PFSK-1 (cell line): ENCODE data around the gene VWA5A.

ENCODE experiments used
- FOXP2 ChIP-seq: optimal IDR thresholded peaks from 2 replicates; pipeline ENCODE3; 2011; ENCODE audit warnings: borderline replicate concordance, control low read depth, inconsistent platforms; ENCODE audit not compliant: insufficient read depth; ENCODE audit errors: extremely low read length, extremely low read depth
- POLR2AphosphoS5 ChIP-seq: IDR thresholded peaks from 2 replicates; pipeline ENCODE4 v1.6.1; 2012; ENCODE audit warnings: low read depth, mild to moderate bottlenecking, control low read depth, low read length, moderate library complexity
- REST ChIP-seq, 2 experiments: IDR thresholded peaks; 2 replicates each; pipeline versions ENCODE4 v1.6.1 to v1.8.0; 2011 to 2012; ENCODE audit warnings: low read depth in 2 of 2, low read length in 2 of 2, control low read depth in 1 of 2, inconsistent platforms in 1 of 2, mild to moderate bottlenecking in 1 of 2, moderate library complexity in 1 of 2; ENCODE audit not compliant: insufficient read depth in 1 of 2
- SIN3A ChIP-seq: IDR thresholded peaks from 2 replicates; pipeline ENCODE4 v1.6.1; 2012; ENCODE audit warnings: mild to moderate bottlenecking, low read length, moderate library complexity, borderline replicate concordance; ENCODE audit not compliant: insufficient read depth
- TAF1 ChIP-seq: IDR thresholded peaks from 2 replicates; pipeline ENCODE4 v1.6.1; 2012; ENCODE audit warnings: low read length, control low read depth, borderline replicate concordance; ENCODE audit not compliant: insufficient read depth

The VWA5A gene

DNA sequence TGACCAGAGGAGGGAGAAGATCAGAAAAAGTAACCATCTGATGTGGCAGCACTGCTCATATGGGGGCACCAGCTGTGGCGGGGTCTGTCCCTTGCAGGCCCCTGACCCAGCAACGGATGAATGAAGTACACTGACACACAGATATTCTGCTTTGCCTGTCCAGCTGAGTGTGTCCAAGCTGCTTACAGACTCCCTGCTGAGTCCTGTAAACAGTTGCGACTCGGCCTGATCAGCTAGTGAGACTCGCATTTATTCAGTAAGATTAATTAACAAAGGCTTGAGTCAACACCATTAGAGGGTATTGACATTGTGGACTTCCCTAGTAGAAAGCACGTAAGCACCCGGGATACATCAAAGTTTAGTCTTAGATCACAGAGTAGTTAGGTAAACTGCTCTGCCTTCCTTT is 52.6 kb downstream of the VWA5A start:
- TF ChIP-seq TAF1 (no peak), SIN3A (no peak), POLR2AphosphoS5 (no peak), FOXP2 (no peak), REST (IDR thresholded peaks at IDR 0.05; ENCODE audit: insufficient read depth in 1 of 2, low read depth in 2 of 2, low read length in 2 of 2) (no peak)

DNA sequence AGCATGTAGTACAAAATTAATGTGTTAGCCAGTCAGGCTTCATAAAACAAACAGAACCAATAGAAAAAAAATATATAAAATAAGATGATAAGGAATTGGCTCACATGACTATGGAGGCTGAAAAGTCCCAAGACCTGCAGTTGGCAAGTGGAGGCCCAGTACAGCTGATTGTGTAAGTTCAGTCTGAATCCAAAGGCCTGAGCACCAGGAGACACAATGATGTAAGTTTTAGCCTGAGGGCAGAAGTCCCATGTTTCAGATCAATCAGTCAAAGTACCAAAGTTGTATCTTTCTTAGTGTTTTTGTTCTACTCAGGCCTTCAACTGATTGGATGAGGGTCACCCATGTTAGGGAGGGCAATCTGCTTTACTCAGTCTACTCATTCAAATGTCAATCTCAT is 53.5 kb downstream of the VWA5A start:
- TF ChIP-seq FOXP2 (no peak), TAF1 (no peak), REST (IDR thresholded peaks at IDR 0.05; ENCODE audit: insufficient read depth in 1 of 2, low read depth in 2 of 2, low read length in 2 of 2) (no peak), POLR2AphosphoS5 (no peak), SIN3A (no peak)

- no peak for TF ChIP-seq FOXP2
- TF ChIP-seq TAF1: no peak
- no peak for TF ChIP-seq POLR2AphosphoS5
- no peak for TF ChIP-seq REST (IDR thresholded peaks at IDR 0.05; ENCODE audit: insufficient read depth in 1 of 2, low read depth in 2 of 2, low read length in 2 of 2)
Measured at GRCh38 chr11:124170801-124171586, 55.7 kb downstream of the VWA5A start.

GRCh38 chr11:124172101-124172500 is 56.9 kb downstream of the VWA5A start:
- TF ChIP-seq FOXP2: no peak
- TF ChIP-seq SIN3A: no peak
- TF ChIP-seq POLR2AphosphoS5: no peak
- TF ChIP-seq TAF1: no peak
- TF ChIP-seq REST (IDR thresholded peaks at IDR 0.05; ENCODE audit: insufficient read depth in 1 of 2, low read depth in 2 of 2, low read length in 2 of 2): no peak
